GM12878 (cell line): Measurements from ENCODE around the gene MSI2. TPM values are rescaled to one million over a fixed set of nuclear protein-coding genes. Genes with fewer than 3 reads are reported as not detected.

Source experiments
- ATAC-seq: fragments of 200-7000 bp; cut with Tn5 transposase; 3 replicates; pipeline ENCODE4 v1.9.1; 2020; ENCODE audit warnings: mild to moderate bottlenecking, moderate library complexity
- BruUV-seq: library from RNA; stranded (reverse); fragments of 400-500 nt; replicated peaks from 2 replicates; lab custom pipeline; 2021; lab: Mats Ljungman, UMichigan
- CTCF ChIA-PET: fragments of 300-600 bp; sonication (Branson Sonifier 250); formaldehyde crosslinking; extraction: SDS; loops from one replicate; lab custom pipeline; 2021; ENCODE audit warnings: inconsistent platforms; lab: Yijun Ruan, JAX
- POLR2A ChIA-PET: fragments of 350-600 bp; formaldehyde crosslinking; extraction: SDS; loops from one replicate; lab custom pipeline; 2021; ENCODE audit warnings: inconsistent platforms; lab: Charles Lee
- RAD21 ChIA-PET: fragments of 300-600 bp; sonication (Branson Sonifier 250); formaldehyde crosslinking; loops from one replicate; lab custom pipeline; 2023; ENCODE audit warnings: antibody characterized with exemption; ENCODE audit not compliant: unreplicated experiment; lab: Charles Lee
- SMC1A ChIA-PET: fragments of 300-600 bp; sonication (Branson Sonifier 250); formaldehyde crosslinking; loops from one replicate; lab custom pipeline; 2023; ENCODE audit not compliant: unreplicated experiment, uncharacterized antibody; lab: Charles Lee
- DNase-seq: peaks from one replicate; pipeline ENCODE4 v3.0.0-alpha.2; 2011; ENCODE audit warnings: low read depth, low spot score
- FAIRE-seq: peaks from 3 replicates; lab custom pipeline; 2011; peaks lifted over from hg19 to GRCh38; lab: Jason Lieb, UNC
- H2AFZ ChIP-seq: 2 replicates; pipeline ENCODE4 v1.6.0; 2011; ENCODE audit warnings: low read depth, low read length, control low read depth; ENCODE audit not compliant: control insufficient read depth
- H3K27ac ChIP-seq: 2 replicates; pipeline ENCODE4 v1.5.1; 2011; ENCODE audit warnings: control low read depth; ENCODE audit not compliant: control insufficient read depth, insufficient read depth
- H3K27me3 ChIP-seq, 2 experiments: replicated peaks in 1 of 2; 2 replicates each; pipeline versions ENCODE4 v1.6.0 to v1.6.1; 2011; ENCODE audit warnings: low read length in 1 of 2; ENCODE audit not compliant: control insufficient read depth in 2 of 2, insufficient read depth in 2 of 2
- H3K36me3 ChIP-seq, 2 experiments: 2 replicates each; pipeline ENCODE4 v1.5.1; 2011; ENCODE audit warnings: low read length in 1 of 2; ENCODE audit not compliant: control insufficient read depth in 2 of 2, insufficient read depth in 2 of 2
- H3K4me1 ChIP-seq: 2 replicates; pipeline ENCODE4 v1.6.1; 2011; ENCODE audit warnings: mild to moderate bottlenecking, low read length, moderate library complexity, mixed read lengths; ENCODE audit not compliant: control insufficient read depth, insufficient read depth
- H3K4me2 ChIP-seq: 2 replicates; pipeline ENCODE4 v1.6.0; 2011; ENCODE audit warnings: control low read depth; ENCODE audit not compliant: control insufficient read depth, insufficient read depth
- H3K4me3 ChIP-seq: fragments of 200-600 bp; sonication (generic); 2 replicates; pipeline ENCODE4 v1.5.1; 2016
- H3K79me2 ChIP-seq: 2 replicates; pipeline ENCODE4 v1.6.0; 2011; ENCODE audit warnings: low read length; ENCODE audit not compliant: control insufficient read depth, insufficient read depth
- H3K9ac ChIP-seq: 2 replicates; pipeline ENCODE4 v1.8.0; 2011; ENCODE audit warnings: low read length, control low read depth, mixed read lengths; ENCODE audit not compliant: control insufficient read depth, insufficient read depth
- H3K9me3 ChIP-seq: replicated peaks from 3 replicates; pipeline ENCODE4 v1.5.1; 2011; ENCODE audit warnings: mild to moderate bottlenecking, low read length; ENCODE audit not compliant: control insufficient read depth, insufficient read depth
- H4K20me1 ChIP-seq: 2 replicates; pipeline ENCODE4 v1.6.0; 2011; ENCODE audit not compliant: control insufficient read depth, insufficient read depth
- BMI1 ChIP-seq: fragments of 450-650 bp; IDR thresholded peaks from 2 replicates; pipeline ENCODE4 v1.6.1; 2016; ENCODE audit warnings: mild to moderate bottlenecking, moderate library complexity, borderline replicate concordance
- DPF2 ChIP-seq: fragments of 450-650 bp; IDR thresholded peaks from 2 replicates; pipeline ENCODE4 v1.6.1; 2017; ENCODE audit warnings: mild to moderate bottlenecking
- EGR1 ChIP-seq, 2 experiments: IDR thresholded peaks; 1 replicate in 1 of 2; 2 replicates in 1 of 2; pipeline ENCODE4 v1.6.1; 2011 to 2012; ENCODE audit warnings: low read depth in 2 of 2, low read length in 2 of 2, borderline replicate concordance in 1 of 2, mild to moderate bottlenecking in 1 of 2, moderate library complexity in 1 of 2
- ZZZ3 ChIP-seq: IDR thresholded peaks from 2 replicates; pipeline ENCODE4 v1.6.1; 2011; ENCODE audit warnings: low read depth; ENCODE audit not compliant: control insufficient read depth, insufficient read length
- WGBS: methylation state at CpG from one replicate; pipeline ENCODE4 v1.1.6; 2016; ENCODE audit warnings: low lambda C conversion rate; ENCODE audit not compliant: insufficient replicate concordance, insufficient coverage; ENCODE audit errors: missing lambda C conversion rate; 5-methylcytosine and 5-hydroxymethylcytosine counted together
- in situ Hi-C: fragments of 300-500 bp; cut with MboI; formaldehyde crosslinking; loops from 9 replicates; pipeline ENCODE4 v1.14.3; 2018; ENCODE audit warnings: mixed read lengths
- intact Hi-C: fragments of 100-400 bp; cut with micrococcal nuclease; formaldehyde crosslinking; loops from one replicate; pipeline ENCODE4 v1.14.2; 2022; ENCODE audit not compliant: unreplicated experiment
- polyA plus RNA-seq, 11 experiments: library from polyadenylated mRNA; depleted of rRNA in 4 of 11; unstranded in 6 of 11; stranded (reverse) in 5 of 11; fragments of >200 nt; fragmentation: Nextera tagmentation in 4 of 11; fragmentation: Illumina TruSeq in 1 of 11; extraction: Ambion mirVana in 4 of 11; extraction: Trizol in 1 of 11; gene quantifications; 1 replicate in 1 of 11; 2 replicates in 10 of 11; pipeline versions ENCODE4 v1.2.1 to v1.2.3, GENCODE V29; 2011 to 2016; ENCODE audit warnings: inconsistent platforms in 2 of 11, missing spikeins in 2 of 11, low read depth in 1 of 11
- total RNA-seq, 4 experiments: library from RNA; depleted of rRNA in 3 of 4; stranded (reverse); fragments of >200 nt in 3 of 4; fragmentation: Illumina TruSeq in 1 of 4; extraction: Trizol in 1 of 4; gene quantifications; 2 replicates each; pipeline versions ENCODE4 v1.2.1 to v1.2.3, GENCODE V29; 2013 to 2021

Gene MSI2
- total and polyA plus RNA-seq, 10 of the 15 experiments (the other 5 are each of a cell fraction or from before 2014, with no cell fraction given) = 6.1 to 76.1 (median 42.0) TPM

DNA sequence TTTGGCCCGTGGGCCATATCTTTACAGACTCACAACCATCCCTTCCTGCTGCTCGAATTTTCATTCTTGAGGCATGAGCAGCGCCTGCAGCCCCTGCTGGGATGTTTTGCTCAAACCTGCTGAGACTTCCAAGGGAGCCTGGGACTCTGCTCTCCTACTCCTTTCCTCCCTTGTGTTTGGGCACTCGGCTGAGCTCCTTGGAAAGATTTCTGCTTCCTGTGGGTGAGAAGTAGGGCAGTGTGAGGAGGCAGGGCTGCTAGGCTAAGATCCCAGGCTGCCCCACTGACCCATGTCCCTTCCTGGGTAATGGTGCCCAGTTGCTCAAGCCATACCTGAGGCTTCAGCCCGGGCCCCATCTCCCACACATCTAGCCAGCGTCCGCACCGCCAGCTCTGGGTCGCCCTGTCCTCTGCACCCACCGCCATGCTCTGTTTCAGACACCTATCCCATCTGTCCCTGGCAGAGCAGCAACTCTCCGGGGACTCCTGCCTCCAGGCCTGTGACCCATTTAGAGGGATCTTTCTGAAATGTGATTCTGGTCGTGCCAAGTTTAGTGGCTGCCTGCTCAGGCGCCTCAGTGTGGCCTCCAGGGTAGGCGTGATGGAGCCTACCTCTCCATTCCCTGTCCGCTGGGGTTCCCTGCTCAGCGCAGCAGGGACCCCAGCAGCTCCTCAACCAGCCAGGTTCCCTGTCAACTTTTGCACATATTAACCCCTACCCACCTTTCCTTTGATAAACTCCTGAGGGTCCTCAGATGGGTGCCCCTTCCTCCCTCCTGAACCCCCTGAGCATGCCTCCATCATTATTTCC, 298.7 kb downstream of the MSI2 start (continued):
- TF ChIP-seq EGR1 (IDR thresholded peaks at IDR 0.05; ENCODE audit: borderline replicate concordance in 1 of 2, low read depth in 2 of 2, low read length in 2 of 2) = no peak
- TF ChIP-seq ZZZ3 = no peak

GRCh38 chr17:57555636-57556175, 299.4 kb downstream of the MSI2 start:
- no TSS peak for BruUV-seq
- in situ Hi-C loops = no loop called here
- H3K79me2 ChIP-seq = peaks cover 17% of the 10 kb centered on the region
- ATAC-seq = no peak
- no peak overlapping the region for H3K27ac ChIP-seq
- CTCF ChIA-PET = interaction anchor here (1.1 kb wide), 1 partner anchor 313 kb away, joined by 4 read pairs; no protein-coding TSS in a partner anchor
- SMC1A ChIA-PET = interaction anchor here (0.7 kb wide), 1 partner anchor 14 kb away, joined by 3 read pairs; no protein-coding TSS in a partner anchor
- TF ChIP-seq BMI1 (peak; percentile 56), DPF2 (no peak)
- H4K20me1 ChIP-seq = no peaks in the 10 kb centered on the region
- intact Hi-C loops = no loop called here
- no peak overlapping the region for H2AFZ ChIP-seq
- H3K9me3 ChIP-seq = no peaks in the 10 kb centered on the region
- peaks cover 36% of the 10 kb centered on the region for H3K4me1 ChIP-seq
- H3K4me3 ChIP-seq = no peak overlapping the region
- H3K9ac ChIP-seq = no peak overlapping the region
- DNase-seq = no peak
- H3K27me3 ChIP-seq = no peaks in the 10 kb centered on the region
- 6% methylated on average over 1 of the region's 1 CpG for WGBS
- POLR2A ChIA-PET = interaction anchor here (0.6 kb wide), 1 partner anchor 277 kb away, joined by 6 read pairs; no protein-coding TSS in a partner anchor
- FAIRE-seq = no peak
- no peak overlapping the region for H3K4me2 ChIP-seq
- RAD21 ChIA-PET = no interaction called here
- peaks cover 4 to 7% of the 10 kb centered on the region in 2 experiments; a peak in 2 of 4 replicates for H3K36me3 ChIP-seq
